ENCODE measurements around the gene TLCD3B. TPM values are rescaled to one million over a fixed set of nuclear protein-coding genes. Genes with fewer than 3 reads are reported as not detected.

The TLCD3B gene
- total RNA-seq, 1 donor from 2014 or later: not detected

DNA sequence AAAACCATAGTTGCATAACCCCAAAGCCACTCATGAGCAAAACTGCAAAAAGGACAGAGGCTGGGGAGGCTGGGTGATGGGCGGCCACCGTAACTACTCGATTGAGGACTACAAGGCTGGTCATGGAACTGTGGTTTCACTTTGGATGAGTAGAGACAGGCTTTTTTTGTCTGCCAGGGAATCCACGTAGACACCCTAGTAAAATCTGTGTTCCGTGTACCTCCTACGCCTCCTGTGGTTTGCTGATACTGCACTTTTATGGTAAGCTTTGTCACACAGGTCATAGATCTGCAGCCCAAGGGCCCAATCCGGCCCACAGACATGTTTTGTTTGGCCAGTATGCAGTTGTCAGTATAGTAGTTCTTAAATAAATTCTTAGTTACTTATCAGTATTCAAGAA, 2.2 kb upstream of the TLCD3B start:
- no peak overlapping the region for H3K4me3 ChIP-seq (ENCODE audit: low read depth, low read length)
- TF ChIP-seq CTCF (conservative IDR thresholded peaks at IDR 0.05; ENCODE audit: low read depth, low read length): no peak
- no peak for DNase-seq (ENCODE audit: low read depth)

DNA sequence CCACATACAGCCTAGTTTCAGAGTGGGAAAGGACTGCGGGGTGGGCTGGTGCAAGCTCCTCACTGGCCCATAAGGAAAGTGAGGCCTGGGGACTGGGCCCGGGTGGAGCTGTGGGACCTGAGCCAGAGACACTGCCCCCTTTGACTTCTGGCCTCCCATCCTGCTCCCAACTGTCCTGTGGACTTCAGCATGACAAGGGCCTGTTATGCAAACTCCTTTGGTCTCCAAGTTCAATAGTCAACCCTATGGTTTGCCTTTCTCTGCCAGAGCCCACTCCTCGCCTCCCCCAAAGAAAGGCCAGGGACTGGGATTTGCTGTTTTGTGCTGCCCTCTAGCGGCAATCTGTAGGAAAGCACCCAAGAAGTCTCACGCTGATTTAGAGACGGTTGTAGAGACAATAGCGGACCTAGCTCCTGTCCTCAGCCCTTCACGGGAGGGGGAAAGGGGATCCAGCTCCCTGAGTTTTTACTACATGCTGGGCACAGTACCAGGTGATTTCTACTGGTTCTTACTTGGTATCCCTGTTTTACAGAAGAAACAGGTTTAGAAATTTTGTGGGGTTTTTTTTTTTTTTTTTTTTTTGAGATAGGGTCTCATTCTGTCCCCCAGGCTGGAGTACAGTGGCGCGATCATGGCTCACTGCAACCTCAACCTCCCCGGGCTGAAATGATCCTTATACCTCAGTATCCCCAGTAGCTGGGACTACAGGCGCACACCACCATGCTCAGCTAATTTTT, 1.2 kb upstream of the TLCD3B start:
- no peak for DNase-seq (ENCODE audit: low read depth)
- TF ChIP-seq CTCF (conservative IDR thresholded peaks at IDR 0.05; ENCODE audit: low read depth, low read length): peak; percentile 91
- H3K4me3 ChIP-seq (ENCODE audit: low read depth, low read length): no peak overlapping the region

- no peak for DNase-seq (ENCODE audit: low read depth)
- no peak for TF ChIP-seq CTCF (conservative IDR thresholded peaks at IDR 0.05; ENCODE audit: low read depth, low read length)
- no peak overlapping the region for H3K4me3 ChIP-seq (ENCODE audit: low read depth, low read length)
Observed at GRCh38 chr16:30031477-30031918, 427 bp upstream of the TLCD3B start.

GRCh38 chr16:30030011-30030685, 923 bp downstream of the TLCD3B start:
- no peak overlapping the region for H3K4me3 ChIP-seq (ENCODE audit: low read depth, low read length)
- DNase-seq (ENCODE audit: low read depth): no peak
- no peak for TF ChIP-seq CTCF (conservative IDR thresholded peaks at IDR 0.05; ENCODE audit: low read depth, low read length)

- DNase-seq (ENCODE audit: low read depth): no peak
- H3K4me3 ChIP-seq (ENCODE audit: low read depth, low read length): no peak overlapping the region
- no peak for TF ChIP-seq CTCF (conservative IDR thresholded peaks at IDR 0.05; ENCODE audit: low read depth, low read length)
Observed at GRCh38 chr16:30028438-30029076, 2.5 kb downstream of the TLCD3B start.

DNA sequence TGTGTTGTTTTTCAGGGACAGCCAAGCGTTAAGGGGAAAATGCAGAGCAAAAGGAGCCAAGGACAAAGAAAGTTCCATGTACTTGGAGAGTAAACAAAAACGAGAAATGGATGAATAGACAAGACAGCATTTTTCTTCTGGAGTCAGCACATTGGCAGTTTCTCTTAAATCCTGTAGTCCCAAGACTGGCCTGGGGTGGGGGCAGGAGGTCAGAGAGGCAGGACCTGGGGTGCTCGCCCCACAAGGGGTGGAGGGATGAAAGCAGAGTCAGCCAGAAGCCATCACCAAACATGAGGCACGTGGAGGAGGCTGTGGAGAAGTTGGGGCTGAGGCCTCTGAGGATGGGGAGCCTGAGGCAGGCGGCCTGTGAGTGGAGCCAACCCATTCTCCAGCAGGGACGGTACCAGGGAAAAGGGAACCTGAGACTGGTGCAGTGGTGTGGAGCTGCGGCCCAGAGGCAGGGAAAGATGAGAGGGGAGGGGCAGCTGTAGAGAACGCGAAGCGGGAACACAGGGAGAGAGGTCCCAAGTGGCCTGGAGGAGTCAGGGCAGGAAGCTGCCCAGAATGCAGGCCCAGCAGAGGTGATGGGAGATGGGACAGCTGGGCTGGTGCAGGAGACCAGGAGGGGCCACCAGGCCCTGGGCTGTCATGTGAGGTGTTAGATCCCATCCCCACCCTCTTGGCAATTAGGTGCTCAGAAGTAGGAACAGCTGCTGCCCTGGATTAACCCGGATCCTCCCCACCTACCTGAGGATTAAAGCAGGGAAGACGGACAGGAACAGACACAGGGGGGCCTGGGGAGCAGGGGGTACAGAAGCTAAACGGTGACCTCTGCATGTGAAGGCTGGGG, 3.3 kb downstream of the TLCD3B start:
- no peak for TF ChIP-seq CTCF (conservative IDR thresholded peaks at IDR 0.05; ENCODE audit: low read depth, low read length)
- DNase-seq (ENCODE audit: low read depth): no peak
- no peak overlapping the region for H3K4me3 ChIP-seq (ENCODE audit: low read depth, low read length)
